22Rv1 (cell line): ENCODE results near the gene CORO2B.

ENCODE experiments used
- CTCF ChIP-seq: fragments of 450-650 bp; IDR thresholded peaks from 2 replicates; pipeline ENCODE4 v1.5.1; 2017; ENCODE audit warnings: mild to moderate bottlenecking
- ZFX ChIP-seq: fragments of 450-650 bp; IDR thresholded peaks from 2 replicates; pipeline ENCODE4 v1.6.1; 2017; ENCODE audit warnings: antibody characterized with exemption, borderline replicate concordance

- TF ChIP-seq CTCF (no peak), ZFX (no peak)
Observed at GRCh38 chr15:68654786-68655560, 76.2 kb downstream of the CORO2B start.
